MM.1S (cell line): ENCODE data around the gene PPARGC1A.

Source experiments
- DNase-seq: peaks from one replicate; pipeline ENCODE4 v3.0.0-alpha.2; 2015
- H2AFZ ChIP-seq: fragments of 300-600 bp; sonication (generic); 2 replicates; pipeline ENCODE4 v1.6.0; 2016; ENCODE audit warnings: antibody characterized with exemption, low read length
- H3F3A ChIP-seq: fragments of 300-600 bp; sonication (generic); 2 replicates; pipeline ENCODE4 v1.6.1; 2016; ENCODE audit warnings: mild to moderate bottlenecking, antibody characterized with exemption, low read length, moderate library complexity, mixed read lengths; ENCODE audit not compliant: insufficient read depth
- H3K27ac ChIP-seq: fragments of 300-600 bp; sonication (generic); 2 replicates; pipeline ENCODE4 v1.5.1; 2016; ENCODE audit warnings: mild to moderate bottlenecking, low read length
- H3K27me3 ChIP-seq: fragments of 300-600 bp; sonication (generic); replicated peaks from 2 replicates; pipeline ENCODE4 v1.6.0; 2016; ENCODE audit warnings: low read length; ENCODE audit not compliant: insufficient read depth
- H3K36me3 ChIP-seq: fragments of 300-600 bp; sonication (generic); replicated peaks from 2 replicates; pipeline ENCODE4 v1.6.1; 2016; ENCODE audit warnings: mild to moderate bottlenecking, low read length, mixed read lengths; ENCODE audit not compliant: insufficient read depth
- H3K4me1 ChIP-seq: fragments of 300-600 bp; sonication (generic); 2 replicates; pipeline ENCODE4 v1.6.1; 2016; ENCODE audit warnings: low read length, mixed read lengths
- H3K4me2 ChIP-seq: fragments of 300-600 bp; sonication (generic); 2 replicates; pipeline ENCODE4 v1.6.0; 2016; ENCODE audit warnings: low read depth, low read length
- H3K4me3 ChIP-seq: fragments of 300-600 bp; sonication (generic); 2 replicates; pipeline ENCODE4 v1.5.1; 2016; ENCODE audit warnings: low read length, mixed read lengths
- H3K79me2 ChIP-seq: fragments of 300-600 bp; sonication (generic); 2 replicates; pipeline ENCODE4 v1.6.1; 2016; ENCODE audit warnings: mixed run types, low read length, mixed read lengths
- H3K9ac ChIP-seq: fragments of 300-600 bp; sonication (generic); 2 replicates; pipeline ENCODE4 v1.6.1; 2016; ENCODE audit warnings: low read length, mixed read lengths
- H3K9me2 ChIP-seq: fragments of 300-600 bp; sonication (generic); replicated peaks from 2 replicates; pipeline ENCODE4 v1.6.1; 2016; ENCODE audit warnings: mild to moderate bottlenecking, low read length, mixed read lengths; ENCODE audit not compliant: insufficient read depth
- H3K9me3 ChIP-seq: fragments of 300-600 bp; sonication (generic); replicated peaks from 2 replicates; pipeline ENCODE4 v1.6.1; 2016; ENCODE audit warnings: mild to moderate bottlenecking, low read length, mixed read lengths; ENCODE audit not compliant: insufficient read depth
- H4K20me1 ChIP-seq: fragments of 300-600 bp; sonication (generic); 2 replicates; pipeline ENCODE4 v1.6.1; 2016; ENCODE audit warnings: mild to moderate bottlenecking, low read length, moderate library complexity, mixed read lengths; ENCODE audit not compliant: insufficient read depth
- EZH2 ChIP-seq: fragments of 300-600 bp; sonication (generic); optimal IDR thresholded peaks from 2 replicates; pipeline ENCODE3; 2017; ENCODE audit warnings: low read depth, mild to moderate bottlenecking, antibody characterized with exemption, low read length, mixed read lengths
- EZH2phosphoT487 ChIP-seq: fragments of 300-600 bp; sonication (generic); IDR thresholded peaks from 2 replicates; pipeline ENCODE4 v1.6.1; 2018; ENCODE audit warnings: antibody characterized with exemption, low read length
- TF ChIP-seq, protein P1 (sequence below): fragments of 300-600 bp; sonication (generic); IDR thresholded peaks from 2 replicates; pipeline ENCODE4 v1.5.1; 2016; ENCODE audit warnings: antibody characterized with exemption, low read length, mixed read lengths

The PPARGC1A gene

DNA sequence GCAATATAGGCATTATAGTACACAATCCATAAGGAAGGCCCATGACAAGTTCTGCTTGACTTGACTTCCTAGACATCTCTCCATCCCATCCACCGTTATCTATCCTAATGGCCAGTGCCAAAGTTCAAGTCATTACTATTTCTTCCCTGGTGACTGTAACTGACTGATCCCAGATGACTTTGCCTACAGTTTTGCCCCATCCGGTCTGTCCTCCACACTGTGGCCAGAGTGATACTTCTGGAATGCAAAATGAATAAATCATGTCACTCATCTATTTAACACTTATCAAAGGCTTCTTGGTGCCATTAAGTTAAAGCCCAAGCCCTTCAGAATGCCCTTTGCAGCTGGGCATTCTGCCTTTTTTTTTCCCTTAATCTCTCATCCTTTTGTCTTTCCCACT is 130.8 kb downstream of the PPARGC1A start:
- H3K36me3 ChIP-seq: no peaks in the 10 kb centered on the region
- H4K20me1 ChIP-seq: no peaks in the 10 kb centered on the region
- no peaks in the 10 kb centered on the region for H3K9me2 ChIP-seq
- H3K9me3 ChIP-seq: no peaks in the 10 kb centered on the region
- H3K4me1 ChIP-seq: no peaks in the 10 kb centered on the region
- no peaks in the 10 kb centered on the region for H3K27me3 ChIP-seq
- no peak for DNase-seq
- no peak overlapping the region for H3K4me3 ChIP-seq
- no peak overlapping the region for H2AFZ ChIP-seq
- no peak overlapping the region for H3K4me2 ChIP-seq
- H3K79me2 ChIP-seq: no peaks in the 10 kb centered on the region
- H3K9ac ChIP-seq: no peak overlapping the region
- H3F3A ChIP-seq: no peaks in the 10 kb centered on the region
- H3K27ac ChIP-seq: no peak overlapping the region
- TF ChIP-seq, protein P1, sequence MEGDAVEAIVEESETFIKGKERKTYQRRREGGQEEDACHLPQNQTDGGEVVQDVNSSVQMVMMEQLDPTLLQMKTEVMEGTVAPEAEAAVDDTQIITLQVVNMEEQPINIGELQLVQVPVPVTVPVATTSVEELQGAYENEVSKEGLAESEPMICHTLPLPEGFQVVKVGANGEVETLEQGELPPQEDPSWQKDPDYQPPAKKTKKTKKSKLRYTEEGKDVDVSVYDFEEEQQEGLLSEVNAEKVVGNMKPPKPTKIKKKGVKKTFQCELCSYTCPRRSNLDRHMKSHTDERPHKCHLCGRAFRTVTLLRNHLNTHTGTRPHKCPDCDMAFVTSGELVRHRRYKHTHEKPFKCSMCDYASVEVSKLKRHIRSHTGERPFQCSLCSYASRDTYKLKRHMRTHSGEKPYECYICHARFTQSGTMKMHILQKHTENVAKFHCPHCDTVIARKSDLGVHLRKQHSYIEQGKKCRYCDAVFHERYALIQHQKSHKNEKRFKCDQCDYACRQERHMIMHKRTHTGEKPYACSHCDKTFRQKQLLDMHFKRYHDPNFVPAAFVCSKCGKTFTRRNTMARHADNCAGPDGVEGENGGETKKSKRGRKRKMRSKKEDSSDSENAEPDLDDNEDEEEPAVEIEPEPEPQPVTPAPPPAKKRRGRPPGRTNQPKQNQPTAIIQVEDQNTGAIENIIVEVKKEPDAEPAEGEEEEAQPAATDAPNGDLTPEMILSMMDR: no peak
- TF ChIP-seq EZH2: no peak
- TF ChIP-seq EZH2phosphoT487: no peak

DNA sequence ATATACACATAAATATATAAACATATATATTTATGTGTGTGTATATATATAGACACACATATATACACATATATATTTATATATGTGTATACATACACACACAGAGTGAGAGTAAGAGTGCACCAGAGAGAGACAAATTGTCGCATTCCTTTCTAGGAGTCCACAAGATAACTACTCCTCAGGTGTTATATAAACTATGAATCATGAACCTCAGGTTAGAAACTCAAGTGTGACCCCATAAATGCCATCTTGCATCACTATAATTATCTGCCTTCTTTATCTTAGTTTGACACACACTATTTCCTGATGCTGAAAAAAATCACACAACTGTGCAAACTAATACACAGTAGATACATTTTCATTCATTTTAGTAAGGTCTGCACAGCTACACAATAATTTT is 135.2 kb downstream of the PPARGC1A start:
- no peaks in the 10 kb centered on the region for H3K79me2 ChIP-seq
- H2AFZ ChIP-seq: no peak overlapping the region
- no peaks in the 10 kb centered on the region for H3K9me3 ChIP-seq
- H3K9me2 ChIP-seq: no peaks in the 10 kb centered on the region
- no peaks in the 10 kb centered on the region for H3K4me1 ChIP-seq
- H3K9ac ChIP-seq: no peak overlapping the region
- H3K27ac ChIP-seq: no peak overlapping the region
- no peaks in the 10 kb centered on the region for H4K20me1 ChIP-seq
- TF ChIP-seq, protein P1: no peak
- TF ChIP-seq EZH2phosphoT487 (no peak), EZH2 (no peak)
- H3K27me3 ChIP-seq: no peaks in the 10 kb centered on the region
- no peak overlapping the region for H3K4me3 ChIP-seq
- no peaks in the 10 kb centered on the region for H3K36me3 ChIP-seq
- H3F3A ChIP-seq: no peaks in the 10 kb centered on the region
- no peak for DNase-seq
- H3K4me2 ChIP-seq: no peak overlapping the region

DNA sequence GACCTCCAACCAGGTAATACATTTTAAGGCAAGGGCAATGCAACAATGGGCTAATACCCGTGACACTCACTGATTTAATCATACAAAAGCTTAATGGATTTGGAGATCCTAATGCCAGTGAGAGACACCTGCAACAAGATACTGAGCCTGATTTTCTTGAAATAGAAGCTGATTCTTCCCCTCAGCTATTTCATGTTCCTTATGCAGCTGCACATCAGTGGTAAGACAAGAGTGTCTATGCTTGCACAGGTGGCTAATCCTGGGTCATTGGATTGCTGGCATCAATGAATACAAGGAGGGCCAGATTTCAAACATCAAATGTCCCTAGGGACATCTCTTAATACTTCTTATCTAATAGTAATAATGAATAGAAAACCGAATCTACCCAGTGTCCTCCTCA is 139.7 kb downstream of the PPARGC1A start:
- Histone ChIP-seq H3K27ac (no peak overlapping the region), H3K4me3 (no peak overlapping the region), H3F3A (no peaks in the 10 kb centered on the region), H3K27me3 (no peaks in the 10 kb centered on the region), H3K9me3 (no peaks in the 10 kb centered on the region), H3K9ac (no peak overlapping the region), H4K20me1 (no peaks in the 10 kb centered on the region), H3K4me1 (no peaks in the 10 kb centered on the region), H3K36me3 (no peaks in the 10 kb centered on the region), H2AFZ (no peak overlapping the region), H3K9me2 (no peaks in the 10 kb centered on the region), H3K79me2 (no peaks in the 10 kb centered on the region), H3K4me2 (no peak overlapping the region)
- TF ChIP-seq, protein P1: no peak
- TF ChIP-seq EZH2phosphoT487: no peak
- TF ChIP-seq EZH2: no peak
- no peak for DNase-seq
